Central memory CD4-positive, alpha-beta T cell (primary cell): ENCODE data around the gene GRIK4.

Source experiments
- DNase-seq: peaks from one replicate; pipeline ENCODE4 v3.0.0; 2022

The GRIK4 gene

GRCh38 chr11:121033635-121034034 is 522.1 kb downstream of the GRIK4 start:
- no peak for DNase-seq

GRCh38 chr11:121035169-121035755 is 523.7 kb downstream of the GRIK4 start:
- no peak for DNase-seq

GRCh38 chr11:121035780-121036179 is 524.2 kb downstream of the GRIK4 start:
- no peak for DNase-seq

GRCh38 chr11:121037016-121037415 is 525.5 kb downstream of the GRIK4 start:
- DNase-seq = no peak
